Psoas muscle (tissue), 8 donors: ENCODE results near the gene KCNS1. TPM values are rescaled to one million over a fixed set of nuclear protein-coding genes. Genes with fewer than 3 reads are reported as not detected.

Experiments used
- ATAC-seq, 4 donors: fragments of 200-7000 bp; cut with Tn5 transposase; one replicate each; pipeline ENCODE4 v1.9.1; 2020; ENCODE audit warnings: moderate library complexity in 3 of 4, mild to moderate bottlenecking in 2 of 4
- DNase-seq, 2 donors: peaks; one replicate each; pipeline ENCODE4 v3.0.0-alpha.2; 2020
- H3K27ac ChIP-seq: fragments of 200-600 bp; one replicate; pipeline ENCODE4 v1.8.0; 2022
- H3K27me3 ChIP-seq, 3 donors: fragments of 200-600 bp in 1 of 3; one replicate each; pipeline versions ENCODE4 v1.6.1 to v1.8.0; 2013 to 2022; ENCODE audit warnings: low read length in 2 of 3, mild to moderate bottlenecking in 2 of 3, moderate library complexity in 1 of 3; ENCODE audit not compliant: insufficient read depth in 3 of 3
- H3K36me3 ChIP-seq, 2 donors: fragments of 200-600 bp in 1 of 2; one replicate each; pipeline versions ENCODE4 v1.6.1 to v1.8.0; 2013 to 2022; ENCODE audit warnings: low read depth in 1 of 2, mild to moderate bottlenecking in 1 of 2, moderate library complexity in 1 of 2; ENCODE audit not compliant: insufficient read depth in 1 of 2
- H3K4me1 ChIP-seq: fragments of 200-600 bp; one replicate; pipeline ENCODE4 v1.8.0; 2022
- H3K4me3 ChIP-seq: fragments of 200-600 bp; one replicate; pipeline ENCODE4 v1.8.0; 2022; ENCODE audit warnings: mild to moderate bottlenecking
- H3K9me3 ChIP-seq: fragments of 200-600 bp; one replicate; pipeline ENCODE4 v1.8.0; 2022
- CTCF ChIP-seq: fragments of 200-600 bp; IDR thresholded peaks from one replicate; pipeline ENCODE4 v1.8.0; 2022; ENCODE audit warnings: antibody characterized with exemption
- WGBS, 3 donors: extraction: QIAGEN DNeasy Blood & Tissue Kit; methylation state at CpG; one replicate each; pipeline versions ENCODE4 v1.1.6 to v1.1.7; 2013; 5-methylcytosine and 5-hydroxymethylcytosine counted together
- intact Hi-C, 2 donors: fragments of 100-400 bp; cut with DNase I; formaldehyde crosslinking; loops; one replicate each; pipeline versions ENCODE4 v1.11.0 to v1.14.2; 2022
- polyA plus RNA-seq, 3 donors: library from polyadenylated mRNA; stranded (reverse); fragments of 200-250 nt; gene quantifications; one replicate each; pipeline ENCODE4 v1.2.3, GENCODE V29; 2013
- total RNA-seq, 4 donors: library from RNA; stranded (reverse); fragmentation: NEBNext Ultra II Directional in 2 of 4; extraction: Animal tissue kit (Norgen Biotek cat#: 25700) in 2 of 4; gene quantifications; one replicate each; pipeline versions ENCODE4 v1.2.1 to v1.2.4, GENCODE V29; 2021 to 2023
- donor health status: healthy with polysubstance abuse.
- donor health status: DM: no; HTN: no; CAD: no; lungs with moderate emphysema.
- donor health status: Bipolar disorder and iron deficiency.
- donor health status: healthy.
- donor health status: DM: yes; HTN: yes; CAD: no.
- donor health status: DM: no; HTN: no; CAD: no.
- donor health status: DM: no; HTN: no; CAD: no.
- donor health status: DM: yes; HTN: yes; CAD: no.

The KCNS1 gene
- total and polyA plus RNA-seq, 7 donors: under 0.01 TPM; not detected in 6

GRCh38 chr20:45121388-45121787, 20.5 kb upstream of the KCNS1 start:
- no peak overlapping the region for H3K27ac ChIP-seq
- intact Hi-C loops: no loop called here
- no peaks in the 10 kb centered on the region for H3K9me3 ChIP-seq
- no peak for TF ChIP-seq CTCF
- H3K27me3 ChIP-seq: peaks cover 0 to 27% (median 0%) of the 10 kb centered on the region in 3 donors
- 89 to 92% (median 89%) methylated on average over 2 of the region's 2 CpGs for WGBS, 3 donors
- DNase-seq: no peak
- ATAC-seq: no peak
- H3K36me3 ChIP-seq: no peaks in the 10 kb centered on the region
- H3K4me3 ChIP-seq: no peak overlapping the region
- no peaks in the 10 kb centered on the region for H3K4me1 ChIP-seq

GRCh38 chr20:45119556-45120266, 18.8 kb upstream of the KCNS1 start:
- no peak for DNase-seq
- H3K4me1 ChIP-seq: no peaks in the 10 kb centered on the region
- no peak for ATAC-seq
- TF ChIP-seq CTCF: no peak
- 73 to 83% (median 81%) methylated on average over 2 of the region's 2 CpGs for WGBS, 3 donors
- no peaks in the 10 kb centered on the region for H3K9me3 ChIP-seq
- H3K27ac ChIP-seq: no peak overlapping the region
- no peaks in the 10 kb centered on the region for H3K36me3 ChIP-seq
- intact Hi-C loops: no loop called here
- H3K4me3 ChIP-seq: no peak overlapping the region
- H3K27me3 ChIP-seq: peaks cover 0 to 25% (median 0%) of the 10 kb centered on the region in 3 donors

- WGBS, 3 donors: 87 to 96% (median 89%) methylated on average over 2 of the region's 2 CpGs
- Histone ChIP-seq H3K4me1 (no peaks in the 10 kb centered on the region), H3K9me3 (no peaks in the 10 kb centered on the region), H3K27ac (no peak overlapping the region), H3K36me3 (no peaks in the 10 kb centered on the region), H3K4me3 (no peak overlapping the region), H3K27me3 (peaks cover 0 to 25% (median 0%) of the 10 kb centered on the region in 3 donors)
- TF ChIP-seq CTCF: no peak
- no peak for DNase-seq
- intact Hi-C loops: no loop called here
- no peak for ATAC-seq
Measured at GRCh38 chr20:45118028-45118427, 17.1 kb upstream of the KCNS1 start.

- Histone ChIP-seq H3K4me3 (no peak overlapping the region), H3K4me1 (no peaks in the 10 kb centered on the region), H3K27ac (no peak overlapping the region), H3K27me3 (peaks cover 0 to 21% (median 0%) of the 10 kb centered on the region in 3 donors), H3K36me3 (no peaks in the 10 kb centered on the region), H3K9me3 (no peaks in the 10 kb centered on the region)
- ATAC-seq: no peak
- WGBS, 3 donors: 67 to 73% (median 72%) methylated on average over 4 of the region's 4 CpGs
- intact Hi-C loops: no loop called here
- TF ChIP-seq CTCF: no peak
- DNase-seq: no peak
Measured at GRCh38 chr20:45117581-45117980, 16.7 kb upstream of the KCNS1 start.

GRCh38 chr20:45115829-45116228, 14.9 kb upstream of the KCNS1 start:
- no peak for TF ChIP-seq CTCF
- 67 to 77% (median 72%) methylated on average over 4 of the region's 4 CpGs for WGBS, 3 donors
- intact Hi-C loops: no loop called here

More at GRCh38 chr20:45115829-45116228, 14.9 kb upstream of the KCNS1 start:
- no peak overlapping the region for H3K4me3 ChIP-seq
- H3K4me1 ChIP-seq: no peaks in the 10 kb centered on the region
- no peak for DNase-seq
- H3K27ac ChIP-seq: no peak overlapping the region
- no peaks in the 10 kb centered on the region for H3K36me3 ChIP-seq
- no peak for ATAC-seq
- H3K9me3 ChIP-seq: no peaks in the 10 kb centered on the region
- peaks cover 0 to 27% (median 0%) of the 10 kb centered on the region in 3 donors for H3K27me3 ChIP-seq
